Neural progenitor cell (in vitro differentiated cells): ENCODE data around the gene ACAP2. TPM values are rescaled to one million over a fixed set of nuclear protein-coding genes. Genes with fewer than 3 reads are reported as not detected.

Experiments used
- DNase-seq: peaks from one replicate; pipeline ENCODE4 v3.0.0-alpha.2; 2016; ENCODE audit warnings: low spot score
- H2AFZ ChIP-seq: fragments of 200-600 bp; sonication (generic); replicated peaks from 2 replicates; pipeline ENCODE4 v1.6.1; 2016; ENCODE audit warnings: antibody characterized with exemption
- H3F3A ChIP-seq: fragments of 200-600 bp; sonication (generic); 2 replicates; pipeline ENCODE4 v1.6.1; 2016; ENCODE audit warnings: antibody characterized with exemption, low read depth
- H3K27ac ChIP-seq: fragments of 200-600 bp; sonication (generic); 2 replicates; pipeline ENCODE4 v1.5.1; 2016; ENCODE audit warnings: mild to moderate bottlenecking
- H3K27me3 ChIP-seq: fragments of 200-600 bp; sonication (generic); 2 replicates; pipeline ENCODE4 v1.6.1; 2016; ENCODE audit warnings: mild to moderate bottlenecking, moderate library complexity
- H3K36me3 ChIP-seq: fragments of 200-600 bp; sonication (generic); 2 replicates; pipeline ENCODE4 v1.5.1; 2016
- H3K4me1 ChIP-seq: fragments of 200-600 bp; sonication (generic); 2 replicates; pipeline ENCODE4 v1.6.1; 2016; ENCODE audit warnings: mixed run types
- H3K4me2 ChIP-seq: fragments of 200-600 bp; sonication (generic); 2 replicates; pipeline ENCODE4 v1.6.1; 2016
- H3K4me3 ChIP-seq: fragments of 200-600 bp; sonication (generic); 2 replicates; pipeline ENCODE4 v1.5.1; 2016
- H3K79me2 ChIP-seq: fragments of 200-600 bp; sonication (generic); 2 replicates; pipeline ENCODE4 v1.6.1; 2016; ENCODE audit warnings: low read depth
- H3K9ac ChIP-seq: fragments of 200-600 bp; sonication (generic); 2 replicates; pipeline ENCODE4 v1.6.1; 2016
- H3K9me3 ChIP-seq: fragments of 200-600 bp; sonication (generic); 2 replicates; pipeline ENCODE4 v1.5.1; 2016; ENCODE audit warnings: low read depth
- H4K20me1 ChIP-seq: fragments of 200-600 bp; sonication (generic); 2 replicates; pipeline ENCODE4 v1.6.1; 2016; ENCODE audit warnings: low read depth
- H3K27ac Mint-ChIP-seq: 3 replicates; pipeline ENCODE4 v1.8.0; 2021; ENCODE audit warnings: mixed read lengths
- H3K27me3 Mint-ChIP-seq: 2 replicates; pipeline ENCODE4 v1.8.0; 2022; ENCODE audit warnings: low read depth, mild to moderate bottlenecking, inconsistent platforms, moderate library complexity, mixed read lengths; ENCODE audit not compliant: insufficient read depth
- H3K36me3 Mint-ChIP-seq: 3 replicates; pipeline ENCODE4 v1.8.0; 2021; ENCODE audit warnings: mixed read lengths
- H3K4me1 Mint-ChIP-seq: 3 replicates; pipeline ENCODE4 v1.8.0; 2021; ENCODE audit warnings: mixed read lengths
- H3K4me3 Mint-ChIP-seq: 3 replicates; pipeline ENCODE4 v1.8.0; 2021; ENCODE audit warnings: mild to moderate bottlenecking, moderate library complexity, mixed read lengths
- H3K9me3 Mint-ChIP-seq: 3 replicates; pipeline ENCODE4 v1.8.0; 2020; ENCODE audit warnings: mixed read lengths
- EZH2 ChIP-seq: fragments of 200-600 bp; sonication (generic); IDR thresholded peaks from 2 replicates; pipeline ENCODE4 v1.6.1; 2017; ENCODE audit warnings: antibody characterized with exemption, mild to moderate bottlenecking, moderate library complexity
- EZH2phosphoT487 ChIP-seq: fragments of 200-600 bp; sonication (generic); IDR thresholded peaks from 2 replicates; pipeline ENCODE4 v1.6.1; 2017; ENCODE audit warnings: antibody characterized with exemption
- small RNA-seq: library from RNA; depleted of rRNA; stranded (forward); fragments of <200 nt; gene quantifications from one replicate; pipeline ENCODE3, GENCODE V24; 2015
- total RNA-seq: library from RNA; depleted of rRNA; stranded (reverse); fragments of >200 nt; gene quantifications from 2 replicates; pipeline ENCODE4 v1.2.3, GENCODE V29; 2015; ENCODE audit warnings: low replicate concordance
- TF ChIP-seq, protein P1 (sequence below): fragments of 200-600 bp; sonication (generic); IDR thresholded peaks from 2 replicates; pipeline ENCODE4 v1.5.1; 2017; ENCODE audit warnings: antibody characterized with exemption, mild to moderate bottlenecking

The ACAP2 gene
- total RNA-seq, 1 donor from 2014 or later: 68.4 TPM

DNA sequence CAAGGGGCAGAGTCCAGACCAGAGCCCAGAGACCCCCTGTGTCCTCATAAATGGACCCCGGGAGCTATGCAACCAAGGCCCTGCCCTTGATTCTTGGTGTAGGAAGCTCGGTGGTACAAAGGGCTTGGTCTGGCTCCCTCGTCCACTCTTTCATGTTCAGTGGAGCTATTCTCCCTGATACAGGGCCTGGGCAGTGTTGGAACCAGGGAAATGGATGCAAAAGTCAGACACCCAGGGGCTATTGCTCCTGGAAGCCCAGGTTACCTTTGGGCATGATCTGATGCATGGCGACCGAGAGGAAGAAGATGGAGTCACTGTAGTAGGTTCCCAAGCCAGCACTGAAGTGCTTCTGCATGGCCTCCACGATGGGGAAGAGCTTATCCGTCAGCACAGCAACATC lies 216.4 kb downstream of the ACAP2 start:
- Histone ChIP-seq H3F3A (no peaks in the 10 kb centered on the region), H3K4me3 (no peak overlapping the region), H3K4me2 (no peak overlapping the region), H3K9me3 (no peaks in the 10 kb centered on the region), H3K27ac (no peak overlapping the region), H3K9ac (no peak overlapping the region), H3K27me3 (no peaks in the 10 kb centered on the region), H4K20me1 (no peaks in the 10 kb centered on the region), H3K36me3 (no peaks in the 10 kb centered on the region), H3K4me1 (no peaks in the 10 kb centered on the region), H2AFZ (no peak overlapping the region), H3K79me2 (no peaks in the 10 kb centered on the region)
- Mint-ChIP-seq H3K9me3 (no peaks in the 10 kb centered on the region), H3K4me1 (peaks cover 15% of the 10 kb centered on the region), H3K4me3 (no peak overlapping the region), H3K27me3 (no peaks in the 10 kb centered on the region), H3K36me3 (peaks cover 8% of the 10 kb centered on the region), H3K27ac (no peak overlapping the region)
- TF ChIP-seq, protein P1, sequence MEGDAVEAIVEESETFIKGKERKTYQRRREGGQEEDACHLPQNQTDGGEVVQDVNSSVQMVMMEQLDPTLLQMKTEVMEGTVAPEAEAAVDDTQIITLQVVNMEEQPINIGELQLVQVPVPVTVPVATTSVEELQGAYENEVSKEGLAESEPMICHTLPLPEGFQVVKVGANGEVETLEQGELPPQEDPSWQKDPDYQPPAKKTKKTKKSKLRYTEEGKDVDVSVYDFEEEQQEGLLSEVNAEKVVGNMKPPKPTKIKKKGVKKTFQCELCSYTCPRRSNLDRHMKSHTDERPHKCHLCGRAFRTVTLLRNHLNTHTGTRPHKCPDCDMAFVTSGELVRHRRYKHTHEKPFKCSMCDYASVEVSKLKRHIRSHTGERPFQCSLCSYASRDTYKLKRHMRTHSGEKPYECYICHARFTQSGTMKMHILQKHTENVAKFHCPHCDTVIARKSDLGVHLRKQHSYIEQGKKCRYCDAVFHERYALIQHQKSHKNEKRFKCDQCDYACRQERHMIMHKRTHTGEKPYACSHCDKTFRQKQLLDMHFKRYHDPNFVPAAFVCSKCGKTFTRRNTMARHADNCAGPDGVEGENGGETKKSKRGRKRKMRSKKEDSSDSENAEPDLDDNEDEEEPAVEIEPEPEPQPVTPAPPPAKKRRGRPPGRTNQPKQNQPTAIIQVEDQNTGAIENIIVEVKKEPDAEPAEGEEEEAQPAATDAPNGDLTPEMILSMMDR: no peak
- TF ChIP-seq EZH2phosphoT487 (no peak), EZH2 (no peak)
- no peak for DNase-seq

DNA sequence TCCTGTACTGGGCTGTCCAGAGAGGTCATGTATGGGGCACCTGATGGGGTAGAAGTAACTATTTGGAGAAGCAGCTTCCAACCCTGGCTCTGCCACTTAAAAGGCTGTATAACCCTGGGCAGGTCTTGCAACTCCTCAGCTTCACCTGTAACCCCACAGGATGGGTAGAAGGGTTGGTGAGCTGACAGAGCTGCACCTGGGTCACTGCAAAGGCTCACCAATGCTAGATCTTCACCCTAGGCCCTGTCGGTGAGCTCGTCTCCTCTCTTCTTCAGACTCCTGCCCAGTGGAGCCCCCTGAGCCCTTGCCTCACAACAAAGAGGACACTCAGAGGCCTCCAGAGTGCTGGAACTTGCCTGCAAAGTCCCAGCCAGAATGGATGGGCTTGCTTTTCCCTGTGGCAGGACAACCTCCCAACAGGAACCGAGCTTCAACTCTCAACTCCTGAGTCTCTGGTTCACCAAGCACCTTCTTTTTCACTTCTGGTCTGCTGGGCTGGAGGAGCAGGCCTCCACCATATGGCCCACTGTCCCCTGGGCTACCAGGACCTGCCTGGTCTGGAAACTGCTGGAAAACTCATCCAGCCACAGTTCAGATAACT lies 217.7 kb downstream of the ACAP2 start:
- Mint-ChIP-seq H3K4me1 (peaks cover 15% of the 10 kb centered on the region), H3K27me3 (no peaks in the 10 kb centered on the region), H3K4me3 (no peak overlapping the region), H3K36me3 (peaks cover 15% of the 10 kb centered on the region), H3K9me3 (peaks cover 2% of the 10 kb centered on the region), H3K27ac (no peak overlapping the region)
- no peaks in the 10 kb centered on the region for H3K36me3 ChIP-seq
- no peaks in the 10 kb centered on the region for H3K9me3 ChIP-seq
- H3K27ac ChIP-seq: no peak overlapping the region
- DNase-seq: no peak
- no peaks in the 10 kb centered on the region for H3K79me2 ChIP-seq
- no peak overlapping the region for H3K4me2 ChIP-seq
- no peak overlapping the region for H3K9ac ChIP-seq
- H3K27me3 ChIP-seq: no peaks in the 10 kb centered on the region
- no peak overlapping the region for H2AFZ ChIP-seq
- H3K4me3 ChIP-seq: no peak overlapping the region
- TF ChIP-seq EZH2 (no peak), EZH2phosphoT487 (no peak)
- TF ChIP-seq, protein P1: no peak
- H3F3A ChIP-seq: no peaks in the 10 kb centered on the region
- H4K20me1 ChIP-seq: no peaks in the 10 kb centered on the region
- no peaks in the 10 kb centered on the region for H3K4me1 ChIP-seq

Small RNAs within 50 kb of the gene (small RNA-seq; reads per million reads assigned to genes)
- not detected for gene RF00019

Other genes with a start within 250 kb of the ACAP2 start
- gene XXYLT1, start 171.9 kb downstream of the ACAP2 start, total RNA-seq: 16.4 and 39.0 TPM in 2 replicates
- 59.2 and 63.8 TPM in 2 replicates for gene PPP1R2, start 100.3 kb upstream of the ACAP2 start, total RNA-seq
- not detected in 2 replicates for gene APOD, start 140.9 kb upstream of the ACAP2 start, total RNA-seq